Activated naive CD8-positive, alpha-beta T cell treated with anti-CD3 and anti-CD28 coated beads, Interleukin-2, amount 10 ng/mL, durations not matched to agents 7 days and 5 days (primary cell): ENCODE data around the gene R3HDM2. TPM values are rescaled to one million over a fixed set of nuclear protein-coding genes. Genes with fewer than 3 reads are reported as not detected.

Experiments
- ATAC-seq: fragments of 150-1000 bp; cut with Tn5 transposase; one replicate; pipeline ENCODE4 v1.10.0; 2021; ENCODE audit warnings: low read depth, moderate library complexity
- POLR2A ChIA-PET: fragments of 350-600 bp; sonication (Branson Sonifier 250); formaldehyde crosslinking; loops from one replicate; lab custom pipeline; 2021; ENCODE audit warnings: antibody characterized with exemption; lab: Charles Lee
- DNase-seq: peaks from one replicate; pipeline ENCODE4 v3.0.0; 2021
- H3K27ac Mint-ChIP-seq: one replicate; pipeline ENCODE4 v1.8.0; 2022; ENCODE audit warnings: mild to moderate bottlenecking, mixed read lengths
- H3K27me3 Mint-ChIP-seq: one replicate; pipeline ENCODE4 v1.8.0; 2022; ENCODE audit warnings: mild to moderate bottlenecking, moderate library complexity, mixed read lengths
- H3K36me3 Mint-ChIP-seq: one replicate; pipeline ENCODE4 v1.8.0; 2021; ENCODE audit warnings: mild to moderate bottlenecking, mixed read lengths
- H3K4me1 Mint-ChIP-seq: one replicate; pipeline ENCODE4 v1.8.0; 2021; ENCODE audit warnings: mixed read lengths
- H3K4me3 Mint-ChIP-seq: one replicate; pipeline ENCODE4 v1.8.0; 2022; ENCODE audit warnings: mild to moderate bottlenecking, moderate library complexity, mixed read lengths
- H3K9me3 Mint-ChIP-seq: one replicate; pipeline ENCODE4 v1.8.0; 2021; ENCODE audit warnings: mixed read lengths
- total RNA-seq, 2 experiments: library from RNA; stranded (reverse); gene quantifications; one replicate each; pipeline ENCODE4 v1.2.3, GENCODE V29; 2021

R3HDM2 gene
- total RNA-seq, 2 experiments from 2014 or later, result 91.5 to 97.1 TPM

- POLR2A ChIA-PET, result interaction anchor here (8.0 kb wide), 1 partner anchor 11 kb away, joined by 119 read pairs; the partner anchor contains the start of gene GLI1
- no peaks in the 10 kb centered on the region for H3K27me3 Mint-ChIP-seq
- DNase-seq (no peak), ATAC-seq (no peak)
- peak overlapping the region; percentile 17 for H3K4me3 Mint-ChIP-seq
- peaks cover 50% of the 10 kb centered on the region for H3K36me3 Mint-ChIP-seq
- peaks cover 31% of the 10 kb centered on the region for H3K4me1 Mint-ChIP-seq
- H3K9me3 Mint-ChIP-seq, result no peaks in the 10 kb centered on the region
- peak overlapping the region; percentile 35 for H3K27ac Mint-ChIP-seq
Observed at GRCh38 chr12:57473392-57473791, 42.5 kb upstream of the R3HDM2 start.

GRCh38 chr12:57472391-57472790 is 41.5 kb upstream of the R3HDM2 start:
- POLR2A ChIA-PET, result interaction anchor here (1.5 to 1.6 kb wide), 2 partner anchors 8 to 9 kb away, joined by 4 to 5 read pairs; no protein-coding TSS in a partner anchor
- ATAC-seq, result no peak
- no peak for DNase-seq
- Mint-ChIP-seq H3K9me3 (no peaks in the 10 kb centered on the region), H3K4me3 (no peak overlapping the region), H3K36me3 (peaks cover 56% of the 10 kb centered on the region), H3K27ac (no peak overlapping the region), H3K4me1 (peaks cover 26% of the 10 kb centered on the region), H3K27me3 (no peaks in the 10 kb centered on the region)

GRCh38 chr12:57471661-57472060 is 40.8 kb upstream of the R3HDM2 start:
- no peak overlapping the region for H3K27ac Mint-ChIP-seq
- no peak overlapping the region for H3K4me3 Mint-ChIP-seq
- POLR2A ChIA-PET, result interaction anchor here (1.5 to 1.6 kb wide), 2 partner anchors 9 kb away, joined by 4 to 5 read pairs; no protein-coding TSS in a partner anchor
- no peaks in the 10 kb centered on the region for H3K27me3 Mint-ChIP-seq
- peaks cover 55% of the 10 kb centered on the region for H3K36me3 Mint-ChIP-seq
- H3K9me3 Mint-ChIP-seq, result no peaks in the 10 kb centered on the region
- H3K4me1 Mint-ChIP-seq, result peaks cover 29% of the 10 kb centered on the region
- DNase-seq (no peak), ATAC-seq (no peak)

- POLR2A ChIA-PET, result interaction anchor here (0.6 to 2.8 kb wide), 4 partner anchors 8 to 49 kb away, joined by 4 to 8 read pairs (median 4); partner anchors contain the start of gene DDIT3
- DNase-seq, result no peak
- peaks cover 49% of the 10 kb centered on the region for H3K36me3 Mint-ChIP-seq
- ATAC-seq, result no peak
- peaks cover 27% of the 10 kb centered on the region for H3K4me1 Mint-ChIP-seq
- no peak overlapping the region for H3K27ac Mint-ChIP-seq
- H3K4me3 Mint-ChIP-seq, result no peak overlapping the region
- no peaks in the 10 kb centered on the region for H3K9me3 Mint-ChIP-seq
- H3K27me3 Mint-ChIP-seq, result no peaks in the 10 kb centered on the region
Observed at GRCh38 chr12:57470970-57471656, 40.3 kb upstream of the R3HDM2 start.

- DNase-seq, result no peak
- H3K36me3 Mint-ChIP-seq, result peaks cover 48% of the 10 kb centered on the region
- H3K27me3 Mint-ChIP-seq, result no peaks in the 10 kb centered on the region
- ATAC-seq, result no peak
- H3K9me3 Mint-ChIP-seq, result no peaks in the 10 kb centered on the region
- H3K27ac Mint-ChIP-seq, result no peak overlapping the region
- H3K4me3 Mint-ChIP-seq, result no peak overlapping the region
- POLR2A ChIA-PET, result interaction anchor here (0.6 to 2.8 kb wide), 8 partner anchors 9 to 348 kb away, joined by 3 to 10 read pairs (median 4); partner anchors contain the start of genes ARHGAP9, AVIL and DDIT3
- H3K4me1 Mint-ChIP-seq, result peaks cover 26% of the 10 kb centered on the region
Observed at GRCh38 chr12:57470286-57470969, 39.6 kb upstream of the R3HDM2 start.

- Mint-ChIP-seq H3K27me3 (no peaks in the 10 kb centered on the region), H3K27ac (peak overlapping the region; percentile 28), H3K4me3 (no peak overlapping the region), H3K9me3 (no peaks in the 10 kb centered on the region), H3K4me1 (peaks cover 26% of the 10 kb centered on the region), H3K36me3 (peaks cover 44% of the 10 kb centered on the region)
- no peak for DNase-seq
- no peak for ATAC-seq
- POLR2A ChIA-PET, result interaction anchor here (0.6 to 2.8 kb wide), 8 partner anchors 8 to 349 kb away, joined by 3 to 10 read pairs (median 5); partner anchors contain the start of genes ARHGAP9, AVIL and DDIT3
Observed at GRCh38 chr12:57469296-57470164, 38.7 kb upstream of the R3HDM2 start.

- DNase-seq (no peak), ATAC-seq (no peak)
- peaks cover 24% of the 10 kb centered on the region for H3K4me1 Mint-ChIP-seq
- POLR2A ChIA-PET, result no interaction called here
- peaks cover 34% of the 10 kb centered on the region for H3K36me3 Mint-ChIP-seq
- no peaks in the 10 kb centered on the region for H3K27me3 Mint-ChIP-seq
- H3K9me3 Mint-ChIP-seq, result no peaks in the 10 kb centered on the region
- no peak overlapping the region for H3K4me3 Mint-ChIP-seq
- H3K27ac Mint-ChIP-seq, result no peak overlapping the region
Observed at GRCh38 chr12:57467915-57468314, 37.1 kb upstream of the R3HDM2 start.

GRCh38 chr12:57467212-57467874 is 36.5 kb upstream of the R3HDM2 start:
- DNase-seq (no peak), ATAC-seq (no peak)
- Mint-ChIP-seq H3K36me3 (peaks cover 29% of the 10 kb centered on the region), H3K27ac (no peak overlapping the region), H3K4me1 (peaks cover 24% of the 10 kb centered on the region), H3K4me3 (no peak overlapping the region), H3K27me3 (no peaks in the 10 kb centered on the region), H3K9me3 (no peaks in the 10 kb centered on the region)
- POLR2A ChIA-PET, result interaction anchor here (9.9 kb wide), 1 partner anchor 10 kb away, joined by 119 read pairs; the partner anchor contains the start of gene ARHGAP9

GRCh38 chr12:57465747-57466505 is 35.1 kb upstream of the R3HDM2 start:
- Mint-ChIP-seq H3K36me3 (peaks cover 20% of the 10 kb centered on the region), H3K4me3 (no peak overlapping the region), H3K27ac (peak overlapping the region; percentile 17), H3K27me3 (peaks cover 3% of the 10 kb centered on the region), H3K4me1 (peaks cover 23% of the 10 kb centered on the region), H3K9me3 (no peaks in the 10 kb centered on the region)
- no peak for DNase-seq
- POLR2A ChIA-PET, result interaction anchor here (0.7 to 9.9 kb wide), 2 partner anchors 11 to 31 kb away, joined by 3 to 119 read pairs; partner anchors contain the start of gene ARHGAP9
- no peak for ATAC-seq

GRCh38 chr12:57465030-57465746 is 34.3 kb upstream of the R3HDM2 start:
- Mint-ChIP-seq H3K27ac (peak overlapping the region; percentile 17), H3K27me3 (peaks cover 8% of the 10 kb centered on the region), H3K9me3 (no peaks in the 10 kb centered on the region), H3K4me1 (peaks cover 27% of the 10 kb centered on the region), H3K4me3 (no peak overlapping the region), H3K36me3 (peaks cover 20% of the 10 kb centered on the region)
- POLR2A ChIA-PET, result interaction anchor here (0.7 to 9.9 kb wide), 2 partner anchors 12 to 32 kb away, joined by 3 to 119 read pairs; partner anchors contain the start of gene ARHGAP9
- ATAC-seq (no peak), DNase-seq (no peak)

- no peak overlapping the region for H3K4me3 Mint-ChIP-seq
- peaks cover 28% of the 10 kb centered on the region for H3K4me1 Mint-ChIP-seq
- peaks cover 18% of the 10 kb centered on the region for H3K36me3 Mint-ChIP-seq
- no peak overlapping the region for H3K27ac Mint-ChIP-seq
- no peaks in the 10 kb centered on the region for H3K9me3 Mint-ChIP-seq
- DNase-seq (no peak), ATAC-seq (no peak)
- H3K27me3 Mint-ChIP-seq, result peaks cover 11% of the 10 kb centered on the region
- POLR2A ChIA-PET, result interaction anchor here (9.9 kb wide), 1 partner anchor 13 kb away, joined by 119 read pairs; the partner anchor contains the start of gene ARHGAP9
Observed at GRCh38 chr12:57464569-57464968, 33.7 kb upstream of the R3HDM2 start.
